Kidney (tissue), 14 donors: Measurements from ENCODE around the gene KDM6A. TPM values are rescaled to one million over a fixed set of nuclear protein-coding genes. Genes with fewer than 3 reads are reported as not detected.
"Not testable (repeated sequence)": the region's sequence is repeated elsewhere in the genome, so short reads cannot be mapped to it uniquely, and the experiment has no call there.

ENCODE experiments used
- DNase-seq, 5 donors: peaks; one replicate each; pipeline ENCODE4 v3.0.0-alpha.2; 2013 to 2020
- FAIRE-seq: peaks from 2 replicates; lab custom pipeline; 2012; peaks lifted over from hg19 to GRCh38; lab: Jason Lieb, UNC
- H3K27ac ChIP-seq, 2 donors: one replicate each; pipeline ENCODE4 v1.7.0; 2013; ENCODE audit warnings: low read depth in 2 of 2, low read length in 2 of 2, inconsistent platforms in 1 of 2
- H3K27me3 ChIP-seq: one replicate; pipeline ENCODE4 v1.7.1; 2013; ENCODE audit warnings: low read length, inconsistent platforms; ENCODE audit not compliant: control insufficient read depth, insufficient read depth
- H3K36me3 ChIP-seq, 3 donors: one replicate each; pipeline versions ENCODE4 v1.7.0 to v1.7.1; 2013; ENCODE audit warnings: low read length in 3 of 3, control low read depth in 1 of 3, inconsistent platforms in 1 of 3; ENCODE audit not compliant: insufficient read depth in 3 of 3, control insufficient read depth in 2 of 3
- H3K4me1 ChIP-seq, 3 donors: one replicate each; pipeline versions ENCODE4 v1.7.0 to v1.7.1; 2013; ENCODE audit warnings: low read length in 3 of 3, inconsistent platforms in 1 of 3, low read depth in 1 of 3; ENCODE audit not compliant: control insufficient read depth in 2 of 3, insufficient read depth in 2 of 3
- H3K4me3 ChIP-seq, 3 donors: one replicate each; pipeline versions ENCODE4 v1.7.0 to v1.8.1; 2013; ENCODE audit warnings: low read length in 3 of 3, control low read depth in 1 of 3, inconsistent platforms in 1 of 3
- H3K9ac ChIP-seq, 3 donors: one replicate each; pipeline versions ENCODE4 v1.7.0 to v1.7.1; 2013; ENCODE audit warnings: low read length in 3 of 3, control low read depth in 1 of 3, inconsistent platforms in 1 of 3
- H3K9me3 ChIP-seq, 3 donors: one replicate each; pipeline versions ENCODE4 v1.7.0 to v1.7.1; 2013; ENCODE audit warnings: low read length in 3 of 3, control low read depth in 1 of 3, inconsistent platforms in 1 of 3; ENCODE audit not compliant: control insufficient read depth in 2 of 3, insufficient read depth in 1 of 3
- CTCF ChIP-seq: IDR thresholded peaks from 3 replicates; pipeline ENCODE4 v1.5.1; 2012; ENCODE audit warnings: mild to moderate bottlenecking, moderate library complexity, borderline replicate concordance; ENCODE audit not compliant: insufficient read depth; ENCODE audit errors: extremely low read depth
- intact Hi-C: fragments of 100-400 bp; cut with DNase I; formaldehyde crosslinking; loops from one replicate; pipeline ENCODE4 v1.11.1; 2022
- polyA plus RNA-seq: library from polyadenylated mRNA; stranded (reverse); fragments of 350-450 nt; fragmentation: Illumina TruSeq; extraction: RNeasy Lipid Tissue Mini Kit (QIAGEN cat#74804); gene quantifications from one replicate; pipeline ENCODE4 v1.2.3, GENCODE V29; 2014; ENCODE audit warnings: low read depth, low replicate concordance; ENCODE audit not compliant: insufficient read depth
- total RNA-seq: library from RNA; stranded (reverse); fragmentation: NEBNext Ultra II Directional; extraction: Animal tissue kit (Norgen Biotek cat#: 25700); gene quantifications from one replicate; pipeline ENCODE4 v1.2.1, GENCODE V29; 2021
- donor health status: control.
- donor health status: control.
- donor health status: control.
- donor health status: control.
- donor health status: control.
- donor health status: DM: yes; HTN: yes; CAD: no.
- donor health status: Normal renal cell carcinoma (clear cell type).

Gene KDM6A
- total and polyA plus RNA-seq, 2 donors from 2014 or later = 7.7 to 40.8 TPM

GRCh38 chrX:45026036-45026435, 153.0 kb downstream of the KDM6A start:
- DNase-seq = no peak
- H3K4me1 ChIP-seq = peaks cover 0 to 4% (median 0%) of the 10 kb centered on the region in 3 donors
- intact Hi-C loops = no loop called here
- H3K4me3 ChIP-seq = no peak overlapping the region
- no peak for TF ChIP-seq CTCF
- no peak for FAIRE-seq
- H3K9me3 ChIP-seq = no peaks in the 10 kb centered on the region
- no peaks in the 10 kb centered on the region for H3K27me3 ChIP-seq
- H3K9ac ChIP-seq = no peak overlapping the region
- no peaks in the 10 kb centered on the region for H3K36me3 ChIP-seq
- no peak overlapping the region for H3K27ac ChIP-seq

GRCh38 chrX:45031830-45032378, 158.9 kb downstream of the KDM6A start:
- Histone ChIP-seq H3K27me3 (no peaks in the 10 kb centered on the region), H3K27ac (no peak overlapping the region), H3K4me1 (no peaks in the 10 kb centered on the region), H3K9ac (no peak overlapping the region), H3K4me3 (no peak overlapping the region), H3K9me3 (no peaks in the 10 kb centered on the region), H3K36me3 (no peaks in the 10 kb centered on the region)
- FAIRE-seq (no peak), DNase-seq (no peak)
- intact Hi-C loops = no loop called here
- no peak for TF ChIP-seq CTCF

- Histone ChIP-seq H3K9me3 (no peaks in the 10 kb centered on the region), H3K27me3 (no peaks in the 10 kb centered on the region), H3K36me3 (no peaks in the 10 kb centered on the region), H3K27ac (no peak overlapping the region), H3K4me3 (no peak overlapping the region), H3K4me1 (no peaks in the 10 kb centered on the region), H3K9ac (no peak overlapping the region)
- DNase-seq = no peak
- intact Hi-C loops = no loop called here
- no peak for TF ChIP-seq CTCF
- no peak for FAIRE-seq
These were observed 162.1 kb downstream of the KDM6A start for GRCh38 chrX:45035071-45035470.

GRCh38 chrX:45036161-45036560, 163.2 kb downstream of the KDM6A start:
- Histone ChIP-seq H3K4me3 (no peak overlapping the region), H3K27me3 (no peaks in the 10 kb centered on the region), H3K4me1 (no peaks in the 10 kb centered on the region), H3K36me3 (no peaks in the 10 kb centered on the region), H3K9ac (no peak overlapping the region), H3K27ac (no peak overlapping the region), H3K9me3 (no peaks in the 10 kb centered on the region)
- FAIRE-seq = no peak
- DNase-seq = no peak
- no peak for TF ChIP-seq CTCF
- intact Hi-C loops = no loop called here

GRCh38 chrX:45040137-45040536, 167.1 kb downstream of the KDM6A start:
- H3K27me3 ChIP-seq, H3K9ac ChIP-seq, H3K9me3 ChIP-seq, FAIRE-seq, H3K4me3 ChIP-seq, intact Hi-C loops, H3K4me1 ChIP-seq, H3K27ac ChIP-seq, DNase-seq, H3K36me3 ChIP-seq: not testable (repeated sequence)
